Hepatocyte (in vitro differentiated cells): Measurements from ENCODE around the gene CEACAM19.

Source experiments
- EZH2 ChIP-seq: fragments of 200-600 bp; sonication (generic); IDR thresholded peaks from 2 replicates; pipeline ENCODE4 v1.6.1; 2016; ENCODE audit warnings: antibody characterized with exemption, mild to moderate bottlenecking, borderline replicate concordance
- EZH2phosphoT487 ChIP-seq: fragments of 200-600 bp; sonication (generic); IDR thresholded peaks from one replicate; pipeline ENCODE4 v1.6.1; 2018; ENCODE audit warnings: antibody characterized with exemption, mild to moderate bottlenecking, low read depth, moderate library complexity; ENCODE audit not compliant: unreplicated experiment, severe bottlenecking
- TF ChIP-seq, protein P1 (sequence below): fragments of 200-600 bp; sonication (generic); IDR thresholded peaks from 2 replicates; pipeline ENCODE4 v1.5.1; 2016; ENCODE audit warnings: antibody characterized with exemption, mild to moderate bottlenecking; ENCODE audit not compliant: poor library complexity

- TF ChIP-seq, protein P1, sequence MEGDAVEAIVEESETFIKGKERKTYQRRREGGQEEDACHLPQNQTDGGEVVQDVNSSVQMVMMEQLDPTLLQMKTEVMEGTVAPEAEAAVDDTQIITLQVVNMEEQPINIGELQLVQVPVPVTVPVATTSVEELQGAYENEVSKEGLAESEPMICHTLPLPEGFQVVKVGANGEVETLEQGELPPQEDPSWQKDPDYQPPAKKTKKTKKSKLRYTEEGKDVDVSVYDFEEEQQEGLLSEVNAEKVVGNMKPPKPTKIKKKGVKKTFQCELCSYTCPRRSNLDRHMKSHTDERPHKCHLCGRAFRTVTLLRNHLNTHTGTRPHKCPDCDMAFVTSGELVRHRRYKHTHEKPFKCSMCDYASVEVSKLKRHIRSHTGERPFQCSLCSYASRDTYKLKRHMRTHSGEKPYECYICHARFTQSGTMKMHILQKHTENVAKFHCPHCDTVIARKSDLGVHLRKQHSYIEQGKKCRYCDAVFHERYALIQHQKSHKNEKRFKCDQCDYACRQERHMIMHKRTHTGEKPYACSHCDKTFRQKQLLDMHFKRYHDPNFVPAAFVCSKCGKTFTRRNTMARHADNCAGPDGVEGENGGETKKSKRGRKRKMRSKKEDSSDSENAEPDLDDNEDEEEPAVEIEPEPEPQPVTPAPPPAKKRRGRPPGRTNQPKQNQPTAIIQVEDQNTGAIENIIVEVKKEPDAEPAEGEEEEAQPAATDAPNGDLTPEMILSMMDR, result no peak
- TF ChIP-seq EZH2phosphoT487 (no peak), EZH2 (no peak)
Measured at GRCh38 chr19:44725684-44726083, 54.4 kb downstream of the CEACAM19 start.
